GM18498 (cell line): ENCODE results near the gene DNAI1.
A peak's percentile ranks its signal among the peaks of the same experiment; 100 is the strongest.

Source experiments
- ATAC-seq: cut with Tn5 transposase; IDR thresholded peaks from one replicate; pipeline ENCODE4 v1.9.1; 2021; ENCODE audit warnings: mild to moderate bottlenecking, moderate library complexity; ENCODE audit not compliant: unreplicated experiment

The DNAI1 gene

DNA sequence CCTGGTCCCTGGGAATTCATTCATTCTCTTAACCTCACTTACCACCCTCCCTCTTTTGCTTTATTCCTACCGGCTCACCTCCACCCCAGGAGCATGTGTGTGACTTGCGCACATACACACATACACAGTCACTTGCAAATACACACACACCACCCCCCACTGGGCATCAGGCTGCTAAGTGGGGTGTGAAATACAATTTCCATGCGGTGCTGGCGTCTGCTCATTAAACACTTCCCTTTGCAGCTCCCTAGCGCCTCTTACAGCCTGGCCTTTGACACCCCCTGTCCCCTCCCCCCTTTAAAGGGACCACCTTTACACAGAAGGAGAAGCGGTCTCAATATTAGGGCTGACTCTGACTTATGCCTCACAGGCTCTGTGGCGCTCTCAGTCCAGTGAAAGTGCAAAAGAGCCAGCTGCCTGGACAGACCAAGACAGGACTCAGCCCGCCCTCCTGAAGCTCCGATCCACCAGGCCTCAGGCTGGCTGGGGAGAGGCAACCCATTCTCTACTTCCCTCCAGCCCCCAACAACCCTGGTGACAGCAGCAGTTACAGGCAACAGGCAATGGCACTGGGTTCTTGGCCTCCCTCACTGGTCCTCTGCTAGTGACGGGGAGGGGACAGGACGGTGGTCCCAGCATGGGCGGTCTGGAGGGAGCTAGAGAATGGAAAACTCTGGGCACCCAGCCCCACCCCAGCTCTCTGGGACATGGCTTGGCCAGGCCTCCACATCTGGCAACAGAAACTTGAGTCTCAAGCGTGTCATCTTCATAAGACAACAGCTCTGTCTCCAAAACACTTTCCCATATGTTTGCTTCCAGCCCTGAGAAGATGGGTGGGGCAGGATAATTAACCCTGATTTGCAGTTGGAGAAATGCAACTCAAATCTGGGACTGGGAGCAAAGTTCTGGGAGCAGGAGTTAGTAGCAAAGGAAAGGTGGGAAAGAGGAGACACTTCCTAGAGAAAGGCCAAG lies 52.2 kb downstream of the DNAI1 start:
- ATAC-seq: no peak

- no peak for ATAC-seq
Observed at GRCh38 chr9:34512131-34513078, 53.8 kb downstream of the DNAI1 start.

DNA sequence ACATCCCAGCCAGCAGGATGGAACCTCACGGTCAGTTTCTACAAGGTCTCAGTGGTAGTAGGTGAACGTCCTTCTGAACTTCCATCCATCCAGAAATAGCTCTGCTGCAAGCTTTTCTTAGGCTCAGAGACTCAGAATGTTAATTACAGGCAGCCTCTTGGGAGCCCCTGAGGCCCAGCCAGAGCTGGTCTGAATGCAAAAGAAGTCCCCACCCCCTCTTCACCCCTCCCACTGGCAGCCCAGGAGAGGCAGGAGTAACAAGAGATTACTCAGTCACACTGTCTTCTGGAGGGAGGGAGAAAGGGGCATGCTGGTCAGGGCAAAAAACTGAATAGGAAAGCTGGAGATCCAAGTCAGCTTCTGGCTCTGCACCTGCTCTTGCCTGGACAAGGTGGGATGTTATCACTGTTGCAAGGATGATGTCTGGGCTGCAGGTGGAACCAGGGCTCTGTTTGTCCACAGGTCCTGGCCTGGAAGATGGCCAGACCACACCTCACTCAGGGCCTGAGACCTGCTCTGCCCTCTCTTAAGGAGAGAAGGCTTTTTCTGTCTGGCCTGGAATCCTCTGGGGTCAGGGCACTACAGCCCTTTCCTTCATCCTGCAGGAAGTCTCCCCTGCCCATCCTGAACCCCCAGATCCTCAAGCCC lies 55.1 kb downstream of the DNAI1 start:
- ATAC-seq: no peak

DNA sequence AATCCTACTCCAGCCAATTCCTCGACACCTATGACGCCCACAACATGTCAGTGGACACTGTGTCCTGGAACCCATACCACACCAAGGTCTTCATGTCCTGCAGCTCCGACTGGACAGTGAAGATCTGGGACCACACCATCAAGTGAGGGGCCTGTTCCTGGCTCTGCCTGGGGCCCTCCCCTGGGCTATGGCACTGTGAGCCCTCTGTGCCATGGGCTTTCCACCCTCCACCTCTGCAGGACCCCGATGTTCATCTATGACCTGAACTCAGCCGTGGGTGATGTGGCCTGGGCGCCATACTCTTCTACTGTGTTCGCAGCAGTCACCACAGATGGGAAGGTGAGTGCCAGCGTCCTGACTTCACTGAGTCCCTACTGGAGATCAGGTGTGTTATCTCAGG lies 55.8 kb downstream of the DNAI1 start:
- ATAC-seq: no peak

GRCh38 chr9:34514816-34515215 lies 56.2 kb downstream of the DNAI1 start:
- ATAC-seq: no peak

DNA sequence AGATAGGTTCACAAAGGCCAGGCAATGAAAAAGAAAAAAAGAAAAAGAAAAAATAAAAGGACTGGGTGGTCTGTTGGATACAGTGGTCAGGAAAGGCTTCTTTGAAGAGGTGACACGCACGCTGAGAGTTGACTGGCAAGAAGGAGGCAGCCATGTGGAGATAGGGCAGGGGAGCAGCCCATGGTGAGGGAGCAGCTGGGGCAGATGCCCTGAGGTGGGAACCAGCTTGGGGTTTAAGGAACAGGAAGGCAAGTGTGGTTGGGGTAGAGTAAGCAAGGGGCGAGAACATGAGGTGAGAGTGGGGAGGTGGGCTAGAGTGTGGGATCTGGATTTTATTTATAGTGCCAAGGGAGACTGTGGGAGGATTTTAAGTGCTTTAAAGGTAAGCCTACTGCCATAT lies 57.4 kb downstream of the DNAI1 start:
- ATAC-seq: no peak

DNA sequence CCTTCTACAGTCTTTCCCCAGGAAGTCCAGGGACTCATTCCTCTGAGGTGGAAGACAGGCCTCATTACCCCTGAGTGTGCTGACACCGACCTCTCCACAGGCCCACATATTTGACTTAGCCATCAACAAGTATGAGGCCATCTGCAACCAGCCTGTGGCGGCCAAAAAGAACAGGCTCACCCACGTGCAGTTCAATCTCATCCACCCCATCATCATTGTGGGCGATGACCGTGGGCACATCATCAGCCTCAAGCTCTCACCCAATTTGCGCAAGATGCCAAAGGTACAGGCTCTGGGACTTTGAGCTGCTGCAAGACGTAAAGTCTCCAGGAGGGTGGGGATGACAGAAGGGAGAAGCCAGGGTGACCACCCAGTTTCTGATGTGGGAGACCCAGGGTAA lies 58.6 kb downstream of the DNAI1 start:
- ATAC-seq: no peak

DNA sequence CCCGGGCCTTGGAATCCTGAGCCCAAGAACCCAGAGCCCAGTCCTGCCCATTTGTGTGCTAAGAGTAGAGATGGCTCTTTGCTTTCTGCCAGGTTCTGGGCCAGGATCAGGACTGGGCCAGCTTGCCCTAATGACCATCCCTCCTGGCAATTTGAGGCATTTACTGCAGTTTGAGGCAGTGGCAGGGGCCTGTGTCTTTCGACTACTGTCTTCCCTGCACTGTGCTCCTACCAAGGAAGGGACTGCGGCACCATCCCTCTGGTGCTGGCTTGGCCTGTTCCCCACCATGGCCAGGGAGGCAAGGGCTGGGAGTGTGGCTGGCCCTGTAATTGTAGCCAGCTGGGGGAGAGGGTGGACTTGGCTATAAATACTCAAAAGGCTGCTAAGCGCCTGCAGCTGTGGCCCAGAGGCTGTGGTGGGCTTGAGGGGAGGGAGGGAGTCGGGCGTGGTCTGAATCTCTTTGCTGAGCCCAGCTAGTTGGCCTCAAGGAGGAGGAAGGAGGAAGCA lies 59.6 kb downstream of the DNAI1 start:
- no peak for ATAC-seq

DNA sequence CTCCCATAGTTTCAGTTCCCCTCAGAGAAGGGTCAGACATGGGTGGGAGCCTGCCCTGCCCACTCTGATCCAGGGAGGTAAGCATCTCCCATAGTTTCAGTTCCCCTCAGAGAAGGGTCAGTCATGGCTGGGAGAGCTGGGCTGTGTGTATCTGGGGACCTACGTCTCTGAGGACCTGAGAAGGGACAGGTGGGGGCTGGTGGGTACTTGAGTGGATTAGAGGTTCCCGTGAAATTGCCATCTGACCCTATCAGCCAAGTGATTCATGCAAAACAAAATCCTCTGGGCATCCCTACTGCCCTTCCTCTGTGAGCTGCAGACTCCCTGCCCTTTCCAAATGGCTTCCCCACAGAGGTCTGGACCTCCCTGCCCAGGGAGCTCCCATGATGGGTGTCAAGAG lies 60.3 kb downstream of the DNAI1 start:
- ATAC-seq: no peak

GRCh38 chr9:34519321-34520020 lies 60.9 kb downstream of the DNAI1 start:
- no peak for ATAC-seq

DNA sequence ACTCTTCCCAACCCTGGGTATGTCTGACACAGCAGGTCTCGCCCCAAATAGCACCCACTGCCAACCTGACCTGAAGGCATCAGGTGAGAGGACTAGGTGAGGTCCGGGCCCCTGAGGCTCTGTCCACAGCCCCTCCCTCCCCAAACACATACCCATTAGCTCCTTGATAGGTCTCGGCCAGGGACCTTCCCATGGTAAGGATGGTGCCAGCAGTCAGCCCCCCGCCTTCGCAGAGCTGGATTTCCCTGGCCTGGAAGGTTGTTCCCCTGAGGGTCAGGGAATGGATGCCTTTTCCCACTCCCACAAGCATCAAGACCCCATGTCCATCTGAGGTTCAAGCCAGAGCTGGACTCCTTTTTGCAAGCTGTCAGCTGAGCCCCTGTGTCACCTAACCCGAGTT lies 61.5 kb downstream of the DNAI1 start:
- ATAC-seq: no peak

GRCh38 chr9:34520505-34521385 lies 62.1 kb downstream of the DNAI1 start:
- no peak for ATAC-seq

DNA sequence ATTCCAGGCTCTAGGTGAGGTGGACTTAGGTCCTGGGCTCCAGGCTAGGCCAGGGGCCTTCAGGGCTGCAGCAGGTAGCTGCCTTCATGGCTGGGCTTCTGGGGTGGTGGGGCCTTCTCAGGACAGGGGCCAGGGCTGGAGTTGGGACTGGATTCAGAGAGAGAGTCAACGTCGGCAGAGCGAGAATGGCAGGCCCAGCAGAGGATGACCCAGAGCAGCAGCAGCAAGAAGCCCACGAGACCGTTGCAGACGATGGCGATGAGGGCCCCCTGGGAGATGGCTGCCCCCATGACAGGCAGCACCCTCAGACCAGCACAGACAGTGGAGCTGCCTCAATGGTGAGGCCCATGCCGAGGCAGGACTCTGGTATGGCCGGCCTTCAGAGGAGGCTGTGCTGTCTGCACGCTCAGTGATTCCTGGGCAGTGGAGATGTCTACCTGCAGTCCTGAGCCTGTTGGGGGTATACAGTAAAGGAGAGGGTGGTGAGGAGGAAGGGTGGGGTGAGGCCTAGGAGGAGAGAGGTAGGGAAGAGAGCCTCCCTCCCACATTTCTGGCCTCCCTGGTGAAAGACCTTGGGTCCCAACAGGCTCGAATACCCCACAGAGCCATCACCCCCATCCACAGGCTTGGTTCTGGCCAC lies 62.9 kb downstream of the DNAI1 start:
- ATAC-seq: no peak

- ATAC-seq: no peak
Observed at GRCh38 chr9:34522091-34522887, 63.7 kb downstream of the DNAI1 start.

GRCh38 chr9:34522971-34523797 lies 64.6 kb downstream of the DNAI1 start, which contains the start of gene ENHO:
ENHO (minus strand) TSS chr9:34522990; CDS start chr9:34521695, 1,295 bp downstream.
- peak; percentile 84 for ATAC-seq

- ATAC-seq: no peak
Observed at GRCh38 chr9:34524349-34524748, 65.7 kb downstream of the DNAI1 start.

GRCh38 chr9:34526026-34526425 lies 67.4 kb downstream of the DNAI1 start:
- no peak for ATAC-seq
